ENCODE data around the gene GJC3.

DNA sequence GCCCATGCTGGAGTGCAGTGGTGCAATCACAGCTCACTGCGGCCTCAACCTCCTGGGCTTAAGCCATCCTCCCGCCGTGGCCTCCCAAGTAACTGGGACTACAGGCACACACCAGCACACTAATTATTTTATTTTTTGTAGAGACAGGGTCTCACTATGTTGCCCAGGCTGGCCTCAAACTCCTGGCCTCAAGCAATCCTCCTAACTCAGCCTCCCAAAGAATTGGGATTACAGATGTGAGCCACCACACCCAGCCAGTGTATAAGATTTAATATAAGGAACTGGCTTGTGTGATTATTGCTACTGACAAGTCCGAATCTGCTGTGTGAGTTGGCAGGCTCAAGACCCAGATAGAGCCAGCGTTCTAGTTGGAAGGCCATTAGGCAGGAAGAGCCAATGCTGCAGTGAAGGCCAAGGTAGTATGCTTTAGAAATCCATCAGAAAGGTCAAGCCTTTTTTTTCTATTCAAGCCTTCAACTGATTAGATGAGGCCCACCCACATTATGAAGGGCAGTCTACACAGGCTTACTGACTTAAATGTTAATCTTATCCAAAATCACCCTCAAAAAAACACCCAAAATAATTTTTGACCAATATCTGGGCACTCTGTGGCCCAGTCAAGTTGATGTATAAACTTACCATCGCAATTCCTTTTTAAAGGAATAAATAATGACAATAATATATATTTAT, 29.4 kb downstream of the GJC3 start:
- TF ChIP-seq, protein P1, sequence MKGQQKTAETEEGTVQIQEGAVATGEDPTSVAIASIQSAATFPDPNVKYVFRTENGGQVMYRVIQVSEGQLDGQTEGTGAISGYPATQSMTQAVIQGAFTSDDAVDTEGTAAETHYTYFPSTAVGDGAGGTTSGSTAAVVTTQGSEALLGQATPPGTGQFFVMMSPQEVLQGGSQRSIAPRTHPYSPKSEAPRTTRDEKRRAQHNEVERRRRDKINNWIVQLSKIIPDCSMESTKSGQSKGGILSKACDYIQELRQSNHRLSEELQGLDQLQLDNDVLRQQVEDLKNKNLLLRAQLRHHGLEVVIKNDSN (IDR thresholded peaks at IDR 0.05): no peak
- TF ChIP-seq EGR1 (IDR thresholded peaks at IDR 0.05) (no peak), TAF1 (IDR thresholded peaks at IDR 0.05; ENCODE audit: low read depth) (no peak), YY1 (IDR thresholded peaks at IDR 0.05; ENCODE audit: low read depth) (no peak), TCF12 (IDR thresholded peaks at IDR 0.05; ENCODE audit: low read depth) (no peak), EP300 (IDR thresholded peaks at IDR 0.05; ENCODE audit: borderline replicate concordance) (no peak), CREB1 (IDR thresholded peaks at IDR 0.05; ENCODE audit: low read depth) (no peak), RAD21 (IDR thresholded peaks at IDR 0.05; ENCODE audit: low read depth) (no peak)
- TF ChIP-seq, protein P2, sequence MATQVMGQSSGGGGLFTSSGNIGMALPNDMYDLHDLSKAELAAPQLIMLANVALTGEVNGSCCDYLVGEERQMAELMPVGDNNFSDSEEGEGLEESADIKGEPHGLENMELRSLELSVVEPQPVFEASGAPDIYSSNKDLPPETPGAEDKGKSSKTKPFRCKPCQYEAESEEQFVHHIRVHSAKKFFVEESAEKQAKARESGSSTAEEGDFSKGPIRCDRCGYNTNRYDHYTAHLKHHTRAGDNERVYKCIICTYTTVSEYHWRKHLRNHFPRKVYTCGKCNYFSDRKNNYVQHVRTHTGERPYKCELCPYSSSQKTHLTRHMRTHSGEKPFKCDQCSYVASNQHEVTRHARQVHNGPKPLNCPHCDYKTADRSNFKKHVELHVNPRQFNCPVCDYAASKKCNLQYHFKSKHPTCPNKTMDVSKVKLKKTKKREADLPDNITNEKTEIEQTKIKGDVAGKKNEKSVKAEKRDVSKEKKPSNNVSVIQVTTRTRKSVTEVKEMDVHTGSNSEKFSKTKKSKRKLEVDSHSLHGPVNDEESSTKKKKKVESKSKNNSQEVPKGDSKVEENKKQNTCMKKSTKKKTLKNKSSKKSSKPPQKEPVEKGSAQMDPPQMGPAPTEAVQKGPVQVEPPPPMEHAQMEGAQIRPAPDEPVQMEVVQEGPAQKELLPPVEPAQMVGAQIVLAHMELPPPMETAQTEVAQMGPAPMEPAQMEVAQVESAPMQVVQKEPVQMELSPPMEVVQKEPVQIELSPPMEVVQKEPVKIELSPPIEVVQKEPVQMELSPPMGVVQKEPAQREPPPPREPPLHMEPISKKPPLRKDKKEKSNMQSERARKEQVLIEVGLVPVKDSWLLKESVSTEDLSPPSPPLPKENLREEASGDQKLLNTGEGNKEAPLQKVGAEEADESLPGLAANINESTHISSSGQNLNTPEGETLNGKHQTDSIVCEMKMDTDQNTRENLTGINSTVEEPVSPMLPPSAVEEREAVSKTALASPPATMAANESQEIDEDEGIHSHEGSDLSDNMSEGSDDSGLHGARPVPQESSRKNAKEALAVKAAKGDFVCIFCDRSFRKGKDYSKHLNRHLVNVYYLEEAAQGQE (IDR thresholded peaks at IDR 0.05; ENCODE audit: low read depth): no peak
